ENCODE data around the gene C12orf56.
"Not testable (repeated sequence)": the region's sequence is repeated elsewhere in the genome, so short reads cannot be mapped to it uniquely, and the experiment has no call there.

C12orf56 gene

GRCh38 chr12:64296301-64296700 lies 94.3 kb downstream of the C12orf56 start:
- no peak for DNase-seq

GRCh38 chr12:64293654-64294364 lies 96.7 kb downstream of the C12orf56 start:
- DNase-seq = no peak

DNA sequence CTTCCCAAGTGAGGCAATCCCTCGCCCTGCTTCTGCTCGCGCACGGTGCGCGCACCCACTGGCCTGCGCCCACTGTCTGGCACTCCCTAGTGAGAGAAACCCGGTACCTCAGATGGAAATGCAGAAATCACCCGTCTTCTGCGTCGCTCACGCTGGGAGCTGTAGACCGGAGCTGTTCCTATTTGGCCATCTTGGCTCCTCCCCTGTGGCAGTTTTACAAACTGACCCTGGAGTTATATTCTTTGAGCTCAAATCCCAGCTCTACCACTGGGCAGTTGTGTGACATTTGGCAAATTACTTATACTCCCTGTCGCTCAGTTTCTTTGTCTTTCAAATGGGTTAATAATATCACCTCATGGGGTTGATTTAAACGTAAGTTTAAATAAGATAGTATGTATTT lies 97.4 kb downstream of the C12orf56 start:
- DNase-seq = not testable (repeated sequence)

DNA sequence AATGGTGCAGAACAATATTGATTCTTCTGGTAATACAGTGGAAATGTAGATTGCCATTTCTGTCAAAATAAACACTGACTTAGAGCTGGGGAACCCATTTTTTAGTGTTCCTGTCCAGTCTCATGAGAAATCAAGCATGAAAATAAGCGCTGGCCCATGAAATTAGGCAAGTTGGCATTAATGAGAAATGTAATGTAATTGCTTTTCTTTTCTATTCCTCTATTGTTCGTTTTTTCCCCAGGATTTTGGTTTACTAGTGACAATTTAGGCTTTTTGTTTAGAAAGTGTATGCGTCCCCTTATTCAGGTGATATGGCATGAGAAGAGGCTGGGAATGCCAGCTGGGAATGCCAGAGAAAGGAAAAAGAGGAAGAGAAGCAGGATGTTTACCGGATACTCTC lies 104.0 kb downstream of the C12orf56 start:
- DNase-seq = no peak

DNA sequence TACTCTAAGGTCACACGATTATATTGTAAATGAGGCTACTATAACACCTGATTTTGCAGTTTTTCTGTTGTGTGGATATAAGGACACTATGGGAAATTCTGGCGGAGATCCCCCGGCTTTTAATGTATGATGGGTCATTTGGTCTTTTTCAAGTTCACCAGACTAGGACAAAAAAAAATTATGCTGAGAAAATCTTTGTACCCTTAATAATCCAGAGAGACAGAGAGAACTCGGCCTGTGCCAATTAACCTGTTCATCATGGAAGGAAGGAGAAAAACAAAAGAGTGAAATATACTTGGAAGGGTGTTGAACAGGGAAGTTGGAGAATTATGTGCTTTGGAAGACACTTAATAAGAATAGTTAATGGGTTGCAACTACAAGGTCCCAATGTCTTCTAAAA lies 106.3 kb downstream of the C12orf56 start:
- no peak for DNase-seq

GRCh38 chr12:64278421-64278820 lies 112.1 kb downstream of the C12orf56 start:
- DNase-seq = no peak

DNA sequence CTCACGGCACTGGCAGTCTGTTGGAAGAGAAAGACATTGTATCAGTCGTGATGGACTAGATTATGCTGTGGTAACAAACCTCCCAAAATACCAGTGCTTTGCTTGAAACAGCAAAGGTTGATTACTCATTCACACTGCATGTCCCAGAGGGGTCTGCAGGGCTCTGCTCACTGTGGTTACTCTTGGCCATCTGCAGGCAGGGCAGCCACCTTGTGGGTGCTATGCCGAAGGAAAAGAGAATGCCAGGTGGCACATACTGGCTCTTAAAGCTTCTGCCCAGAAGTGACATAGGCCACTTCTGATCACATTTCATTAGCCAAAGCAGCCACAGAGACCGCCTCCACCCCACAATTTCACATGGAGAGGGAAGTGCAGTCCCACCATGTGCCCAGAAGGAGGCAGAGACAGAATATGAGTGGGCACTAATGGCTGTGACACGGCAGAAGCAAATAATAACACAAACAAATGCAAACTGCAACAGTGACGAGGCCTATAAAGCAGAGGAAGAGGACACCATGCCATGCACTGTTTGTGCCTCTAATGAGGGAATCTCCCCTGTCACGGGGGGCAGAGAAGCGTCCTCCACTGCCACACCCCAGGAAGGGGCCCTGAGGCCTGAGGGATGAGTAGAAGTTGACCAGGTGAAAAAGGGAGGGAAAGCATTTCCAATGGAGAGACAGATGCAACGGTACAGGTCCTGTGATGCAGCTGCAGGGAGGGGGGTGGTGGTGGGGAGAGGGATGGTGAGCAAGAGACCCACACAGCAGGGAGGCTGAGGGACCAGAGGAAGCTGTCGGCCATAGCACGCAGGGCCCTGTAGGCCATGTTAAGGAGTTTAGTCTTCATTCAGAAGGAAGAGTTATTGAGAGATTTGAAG lies 116.8 kb downstream of the C12orf56 start:
- DNase-seq = no peak

GRCh38 chr12:64270411-64270810 lies 120.1 kb downstream of the C12orf56 start:
- no peak for DNase-seq

- DNase-seq = no peak
These were observed 121.4 kb downstream of the C12orf56 start for GRCh38 chr12:64269161-64269560.

- no peak for DNase-seq
These were observed 122.1 kb downstream of the C12orf56 start for GRCh38 chr12:64268409-64268808.

GRCh38 chr12:64265839-64266238 lies 124.7 kb downstream of the C12orf56 start:
- DNase-seq = no peak

- no peak for DNase-seq
These were observed 128.7 kb downstream of the C12orf56 start for GRCh38 chr12:64261813-64262212.

GRCh38 chr12:64258576-64258975 lies 132.0 kb downstream of the C12orf56 start:
- no peak for DNase-seq

DNA sequence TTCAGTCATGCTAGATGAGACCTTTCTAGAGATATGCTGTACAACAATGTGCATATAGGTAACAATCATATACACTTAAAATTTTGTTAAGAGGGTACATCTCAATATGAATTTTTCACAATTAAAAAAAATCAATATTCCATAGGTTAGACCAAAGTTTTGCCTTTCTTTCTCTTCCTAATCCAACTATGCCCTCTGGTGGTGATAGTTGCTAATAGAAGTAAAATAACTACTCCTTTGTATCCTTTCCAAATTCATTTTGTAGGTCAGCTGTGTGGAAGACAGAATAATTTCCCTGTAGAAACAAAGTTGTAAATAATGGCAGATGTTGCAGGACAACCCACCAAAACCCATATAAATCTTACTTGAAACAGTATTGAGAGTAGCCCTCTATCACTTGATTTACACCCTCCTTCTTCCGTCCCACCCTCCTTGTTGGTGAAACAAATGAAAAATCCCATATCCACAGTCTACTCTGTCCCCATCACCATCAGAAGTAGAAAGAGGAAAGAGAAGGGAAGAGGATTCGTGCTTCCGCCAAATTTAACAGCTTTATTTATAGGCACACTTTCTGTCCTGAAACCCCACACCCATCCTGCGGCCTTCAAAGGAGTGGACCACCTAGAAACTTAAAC lies 134.3 kb downstream of the C12orf56 start:
- no peak for DNase-seq

DNA sequence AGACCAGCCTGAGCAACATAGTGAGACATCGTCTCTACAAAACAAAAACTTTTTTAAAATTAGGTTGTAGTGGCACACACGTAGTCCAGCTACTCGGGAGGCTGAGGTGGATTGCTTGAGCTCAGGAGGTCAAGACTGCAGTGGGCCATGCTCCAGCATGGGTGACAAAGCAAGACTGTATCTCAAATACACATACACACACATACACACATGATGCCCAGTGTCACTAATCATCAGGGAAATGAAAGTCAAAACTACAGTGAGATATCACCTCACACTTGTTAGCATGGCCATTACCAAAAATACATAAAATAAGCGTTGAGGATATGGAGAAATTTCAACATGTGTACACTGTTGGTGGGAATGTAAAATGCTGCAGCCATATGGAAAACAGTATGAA lies 135.3 kb downstream of the C12orf56 start:
- DNase-seq = no peak

- DNase-seq = no peak
These were observed 137.2 kb downstream of the C12orf56 start for GRCh38 chr12:64253356-64253755.

DNA sequence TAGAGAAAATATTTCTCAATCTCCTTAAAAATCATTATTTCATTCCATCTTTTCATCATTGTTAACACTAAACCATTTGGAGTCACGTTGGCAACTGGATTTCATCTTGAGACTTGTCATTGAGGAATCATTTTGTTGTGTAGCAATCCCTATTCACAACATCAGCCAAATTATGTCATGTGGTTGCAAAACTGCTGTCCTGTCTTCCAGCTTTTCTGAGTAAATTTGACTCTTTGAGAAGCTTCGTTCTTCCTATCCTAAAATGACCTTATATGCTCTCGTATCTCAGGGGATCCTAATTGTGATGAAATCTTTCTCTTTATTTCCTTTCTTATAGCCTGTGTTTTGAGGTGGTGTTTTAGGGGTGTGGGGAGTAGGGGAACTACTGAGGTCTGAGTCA lies 137.9 kb downstream of the C12orf56 start:
- DNase-seq = no peak

DNA sequence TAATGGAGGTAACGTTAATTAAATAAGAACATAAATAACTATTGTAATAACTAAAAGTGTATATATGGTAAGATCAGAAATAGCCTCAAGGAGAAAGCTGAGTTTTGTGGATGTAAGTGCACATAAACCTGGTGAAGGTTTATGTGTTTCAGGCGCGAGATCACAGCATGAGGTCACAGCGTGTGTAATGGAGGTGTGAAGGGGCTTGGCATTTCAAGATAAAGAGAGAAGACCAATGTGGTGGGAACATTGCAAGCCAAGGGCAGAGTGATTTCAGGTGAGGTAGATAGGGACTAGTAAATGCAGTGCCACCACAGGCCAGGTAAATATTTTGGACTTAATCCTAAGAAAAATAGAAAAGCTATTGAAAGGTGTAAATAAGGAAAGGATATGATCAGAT lies 146.7 kb downstream of the C12orf56 start:
- no peak for DNase-seq

GRCh38 chr12:64240781-64241180 lies 149.8 kb downstream of the C12orf56 start:
- DNase-seq = no peak

- DNase-seq = no peak
These were observed 153.2 kb downstream of the C12orf56 start for GRCh38 chr12:64237382-64237781.

DNA sequence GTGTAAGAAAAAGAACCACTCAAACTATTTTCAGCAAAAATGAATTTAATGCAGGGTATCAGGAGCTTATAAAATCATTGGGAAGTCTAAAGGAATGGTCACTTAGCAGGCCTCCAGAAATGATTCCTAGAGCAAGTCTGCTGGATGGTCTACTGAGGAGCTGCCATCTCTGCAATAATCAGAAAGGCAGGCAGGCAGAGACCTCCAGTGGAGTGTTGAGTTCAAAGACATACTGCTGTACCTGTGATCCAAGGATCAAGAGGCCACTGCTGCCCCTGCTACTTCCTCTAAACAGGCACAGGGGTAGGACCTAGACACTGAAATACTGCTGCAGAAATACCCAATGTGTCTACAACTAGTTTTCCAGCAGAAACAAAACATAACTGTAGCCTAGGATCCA lies 154.0 kb downstream of the C12orf56 start:
- DNase-seq = no peak

GRCh38 chr12:64232196-64232595 lies 158.4 kb downstream of the C12orf56 start:
- no peak for DNase-seq

- no peak for DNase-seq
These were observed 160.8 kb downstream of the C12orf56 start for GRCh38 chr12:64229796-64230195.

- DNase-seq = no peak
These were observed 161.3 kb downstream of the C12orf56 start for GRCh38 chr12:64229240-64229639.
